ENCODE data around the gene REXO5. TPM values are rescaled to one million over a fixed set of nuclear protein-coding genes. Genes with fewer than 3 reads are reported as not detected.

The REXO5 gene
- total RNA-seq, 1 donor from 2014 or later, result 4.0 TPM

DNA sequence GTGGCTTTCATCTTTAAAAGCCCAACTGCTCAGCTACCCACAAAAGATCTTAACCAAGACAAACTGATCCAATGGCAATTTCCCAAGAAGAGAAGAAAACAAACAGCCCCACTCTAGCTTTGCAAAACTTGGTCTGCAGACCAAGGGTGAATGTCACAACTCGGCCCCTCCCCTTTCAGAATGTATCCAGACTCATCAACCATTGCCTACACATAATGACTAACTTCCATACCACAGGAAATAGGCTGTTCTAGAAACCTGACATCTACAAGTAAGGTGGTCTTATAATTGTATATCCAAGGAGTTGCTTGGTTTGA lies 77.9 kb downstream of the REXO5 start:
- Mint-ChIP-seq H3K27me3 (ENCODE audit: low read depth) (no peaks in the 10 kb centered on the region), H3K4me3 (ENCODE audit: unreplicated experiment) (no peak overlapping the region), H3K36me3 (ENCODE audit: low read depth) (no peaks in the 10 kb centered on the region), H3K9me3 (ENCODE audit: low read depth) (no peaks in the 10 kb centered on the region), H3K4me1 (ENCODE audit: low read depth) (peaks cover 52% of the 10 kb centered on the region), H3K27ac (ENCODE audit: unreplicated experiment) (no peak overlapping the region)
- TF ChIP-seq, protein P1, sequence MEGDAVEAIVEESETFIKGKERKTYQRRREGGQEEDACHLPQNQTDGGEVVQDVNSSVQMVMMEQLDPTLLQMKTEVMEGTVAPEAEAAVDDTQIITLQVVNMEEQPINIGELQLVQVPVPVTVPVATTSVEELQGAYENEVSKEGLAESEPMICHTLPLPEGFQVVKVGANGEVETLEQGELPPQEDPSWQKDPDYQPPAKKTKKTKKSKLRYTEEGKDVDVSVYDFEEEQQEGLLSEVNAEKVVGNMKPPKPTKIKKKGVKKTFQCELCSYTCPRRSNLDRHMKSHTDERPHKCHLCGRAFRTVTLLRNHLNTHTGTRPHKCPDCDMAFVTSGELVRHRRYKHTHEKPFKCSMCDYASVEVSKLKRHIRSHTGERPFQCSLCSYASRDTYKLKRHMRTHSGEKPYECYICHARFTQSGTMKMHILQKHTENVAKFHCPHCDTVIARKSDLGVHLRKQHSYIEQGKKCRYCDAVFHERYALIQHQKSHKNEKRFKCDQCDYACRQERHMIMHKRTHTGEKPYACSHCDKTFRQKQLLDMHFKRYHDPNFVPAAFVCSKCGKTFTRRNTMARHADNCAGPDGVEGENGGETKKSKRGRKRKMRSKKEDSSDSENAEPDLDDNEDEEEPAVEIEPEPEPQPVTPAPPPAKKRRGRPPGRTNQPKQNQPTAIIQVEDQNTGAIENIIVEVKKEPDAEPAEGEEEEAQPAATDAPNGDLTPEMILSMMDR (IDR thresholded peaks at IDR 0.05), result no peak
- DNase-seq (ENCODE audit: low spot score), result no peak

DNA sequence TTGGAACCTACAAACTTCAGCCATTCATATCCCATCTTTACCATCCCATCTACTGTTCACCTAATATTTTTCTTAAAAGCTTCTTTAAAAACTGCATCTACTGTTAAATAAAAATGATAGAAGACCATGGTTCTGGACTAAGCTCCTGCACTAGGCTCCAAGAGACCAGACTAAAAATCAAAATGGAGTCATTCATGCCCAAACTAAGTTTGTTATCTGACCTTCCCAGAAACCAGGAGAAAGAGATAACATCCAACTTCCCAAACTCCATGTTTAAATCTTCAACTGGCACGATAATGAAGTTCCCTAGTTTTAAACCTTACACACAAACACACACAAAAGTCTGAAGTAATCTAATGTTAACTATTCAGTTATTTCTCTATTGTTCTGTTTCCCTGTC lies 80.0 kb downstream of the REXO5 start:
- H3K4me3 Mint-ChIP-seq (ENCODE audit: unreplicated experiment), result no peak overlapping the region
- no peaks in the 10 kb centered on the region for H3K27me3 Mint-ChIP-seq (ENCODE audit: low read depth)
- H3K4me1 Mint-ChIP-seq (ENCODE audit: low read depth), result peaks cover 42% of the 10 kb centered on the region
- no peak for DNase-seq (ENCODE audit: low spot score)
- H3K27ac Mint-ChIP-seq (ENCODE audit: unreplicated experiment), result no peak overlapping the region
- peaks cover 2% of the 10 kb centered on the region for H3K36me3 Mint-ChIP-seq (ENCODE audit: low read depth)
- TF ChIP-seq, protein P1 (IDR thresholded peaks at IDR 0.05), result no peak
- no peaks in the 10 kb centered on the region for H3K9me3 Mint-ChIP-seq (ENCODE audit: low read depth)

DNA sequence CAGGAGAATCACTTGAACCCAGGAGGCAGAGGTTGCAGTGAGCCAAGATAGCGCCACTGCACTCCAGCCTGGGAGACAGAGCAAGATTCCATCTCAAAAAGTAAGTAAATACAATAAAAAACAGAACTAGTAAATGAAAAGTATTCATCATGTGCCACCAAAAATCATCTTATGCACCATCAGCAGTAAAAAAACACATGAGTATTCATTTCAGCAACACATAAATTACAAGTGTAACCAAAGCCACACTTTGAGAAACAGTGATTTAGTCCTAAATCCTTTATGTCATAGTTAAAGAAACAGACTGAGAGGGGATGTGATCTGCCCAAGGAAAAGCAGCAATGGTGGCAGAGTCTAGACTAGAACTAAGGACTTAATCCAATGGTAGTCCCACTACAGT lies 80.9 kb downstream of the REXO5 start:
- no peaks in the 10 kb centered on the region for H3K9me3 Mint-ChIP-seq (ENCODE audit: low read depth)

DNA sequence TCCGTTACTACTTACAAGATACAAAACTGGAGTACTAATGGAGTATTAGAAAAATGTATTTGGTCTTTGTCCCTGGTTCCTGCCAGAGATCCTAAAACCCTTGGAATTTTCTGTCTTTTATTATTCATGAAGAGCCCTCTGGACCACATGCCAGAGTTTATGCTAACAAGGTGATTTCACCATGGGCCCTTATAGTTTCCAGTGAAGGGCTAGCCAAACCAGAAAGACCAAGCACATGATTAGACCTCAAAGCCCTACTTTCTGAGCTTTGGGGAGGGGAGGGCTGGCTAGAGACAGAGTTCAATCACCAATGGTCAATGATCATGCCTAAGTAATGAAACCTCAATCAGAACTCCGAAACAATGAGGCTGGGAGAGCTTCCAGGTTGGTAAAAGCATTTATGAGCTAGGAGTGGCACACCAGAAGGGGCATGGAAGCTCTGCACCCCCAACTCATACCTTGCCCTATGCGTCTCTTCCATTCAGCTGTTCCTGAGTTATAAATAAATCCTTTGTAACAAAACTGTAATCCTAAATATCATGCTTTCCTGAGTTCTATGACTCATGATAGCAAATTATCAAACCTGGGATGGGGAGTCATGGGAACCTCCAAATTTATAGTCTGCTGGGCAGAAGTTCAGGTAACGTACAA lies 83.4 kb downstream of the REXO5 start:
- Mint-ChIP-seq H3K27ac (ENCODE audit: unreplicated experiment) (peak overlapping the region; percentile 65), H3K4me1 (ENCODE audit: low read depth) (peaks cover 42% of the 10 kb centered on the region), H3K36me3 (ENCODE audit: low read depth) (peaks cover 3% of the 10 kb centered on the region), H3K9me3 (ENCODE audit: low read depth) (no peaks in the 10 kb centered on the region), H3K27me3 (ENCODE audit: low read depth) (no peaks in the 10 kb centered on the region), H3K4me3 (ENCODE audit: unreplicated experiment) (no peak overlapping the region)
- TF ChIP-seq, protein P1 (IDR thresholded peaks at IDR 0.05), result no peak
- no peak for DNase-seq (ENCODE audit: low spot score)

More for the DNA sequence above, 80.9 kb downstream of the REXO5 start:
- Mint-ChIP-seq H3K27me3 (ENCODE audit: low read depth) (no peaks in the 10 kb centered on the region), H3K4me3 (ENCODE audit: unreplicated experiment) (no peak overlapping the region), H3K27ac (ENCODE audit: unreplicated experiment) (no peak overlapping the region), H3K4me1 (ENCODE audit: low read depth) (peaks cover 39% of the 10 kb centered on the region), H3K36me3 (ENCODE audit: low read depth) (peaks cover 2% of the 10 kb centered on the region)
- TF ChIP-seq, protein P1 (IDR thresholded peaks at IDR 0.05), result no peak
- no peak for DNase-seq (ENCODE audit: low spot score)

DNA sequence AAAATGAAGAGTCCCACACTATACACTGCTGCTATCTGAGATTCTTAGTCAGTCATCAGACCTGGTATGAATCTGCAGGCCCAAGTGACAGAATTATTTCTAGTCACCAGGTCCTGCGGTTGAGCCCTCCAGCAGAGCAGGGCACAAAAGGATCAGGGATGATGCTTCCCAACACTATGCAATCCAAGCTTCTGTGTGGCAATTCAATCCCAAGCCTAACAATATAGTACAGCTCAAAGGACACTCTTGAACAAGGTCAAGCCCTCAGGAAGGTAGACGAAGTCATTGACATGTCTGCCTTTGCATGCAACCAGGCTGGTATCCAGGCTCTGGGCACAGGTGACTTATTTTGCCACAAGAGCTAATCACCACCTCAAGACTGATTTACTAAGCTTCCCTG lies 88.1 kb downstream of the REXO5 start:
- Mint-ChIP-seq H3K4me3 (ENCODE audit: unreplicated experiment) (no peak overlapping the region), H3K27ac (ENCODE audit: unreplicated experiment) (no peak overlapping the region), H3K27me3 (ENCODE audit: low read depth) (no peaks in the 10 kb centered on the region), H3K9me3 (ENCODE audit: low read depth) (no peaks in the 10 kb centered on the region), H3K36me3 (ENCODE audit: low read depth) (peaks cover 12% of the 10 kb centered on the region), H3K4me1 (ENCODE audit: low read depth) (peaks cover 62% of the 10 kb centered on the region)
- DNase-seq (ENCODE audit: low spot score), result no peak
- TF ChIP-seq, protein P1 (IDR thresholded peaks at IDR 0.05), result no peak
